GM21786 (cell line): ENCODE measurements around the gene CDSN.

Experiments used
- ATAC-seq: cut with Tn5 transposase; IDR thresholded peaks from one replicate; pipeline ENCODE4 v1.9.1; 2021; ENCODE audit not compliant: unreplicated experiment

Gene CDSN

GRCh38 chr6:31144970-31145340 lies 24.7 kb upstream of the CDSN start:
- ATAC-seq, result no peak

GRCh38 chr6:31144296-31144969 lies 24.2 kb upstream of the CDSN start:
- ATAC-seq, result no peak

DNA sequence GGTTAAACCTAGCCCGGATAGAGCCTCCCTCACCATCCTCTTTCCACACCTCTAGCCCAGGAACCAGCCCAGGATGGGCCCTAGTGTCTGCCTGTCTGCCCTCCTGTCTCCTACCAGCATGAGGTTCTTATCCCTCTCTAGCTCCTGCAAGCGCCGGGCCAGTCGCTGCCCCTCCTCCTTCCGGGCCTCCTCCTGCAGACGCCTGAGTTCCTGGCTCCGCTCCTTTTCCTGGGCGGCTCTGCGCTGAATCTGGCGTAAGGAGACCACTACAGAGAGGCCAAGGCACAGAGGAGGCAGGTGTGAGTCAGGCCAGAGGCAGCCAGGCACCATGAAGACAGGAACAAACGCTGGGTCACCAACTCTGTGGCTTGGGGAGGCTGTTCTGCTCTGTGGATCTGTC lies 22.9 kb upstream of the CDSN start:
- no peak for ATAC-seq

DNA sequence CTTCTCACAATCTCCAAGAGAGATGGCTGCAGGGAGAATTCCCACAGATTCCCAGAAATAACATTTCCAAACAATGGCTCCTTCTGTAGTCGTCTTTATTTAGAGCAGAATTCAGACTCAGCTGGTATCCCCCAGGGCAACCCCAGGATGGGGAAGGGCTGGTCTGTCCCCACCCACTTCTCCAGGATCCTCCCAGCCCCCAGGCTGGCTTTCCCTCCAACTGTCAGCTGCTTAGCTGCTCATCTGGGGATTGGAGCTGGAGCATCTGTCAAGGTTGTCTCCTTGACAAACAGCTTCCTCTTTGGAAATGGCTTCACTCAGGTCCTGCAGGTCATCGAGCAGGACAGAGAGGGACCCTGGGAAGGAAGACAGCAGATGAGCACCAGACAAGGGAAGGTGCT lies 22.1 kb upstream of the CDSN start:
- no peak for ATAC-seq

GRCh38 chr6:31140643-31141042 lies 20.4 kb upstream of the CDSN start:
- no peak for ATAC-seq

GRCh38 chr6:31139599-31139998 lies 19.4 kb upstream of the CDSN start:
- ATAC-seq, result no peak

DNA sequence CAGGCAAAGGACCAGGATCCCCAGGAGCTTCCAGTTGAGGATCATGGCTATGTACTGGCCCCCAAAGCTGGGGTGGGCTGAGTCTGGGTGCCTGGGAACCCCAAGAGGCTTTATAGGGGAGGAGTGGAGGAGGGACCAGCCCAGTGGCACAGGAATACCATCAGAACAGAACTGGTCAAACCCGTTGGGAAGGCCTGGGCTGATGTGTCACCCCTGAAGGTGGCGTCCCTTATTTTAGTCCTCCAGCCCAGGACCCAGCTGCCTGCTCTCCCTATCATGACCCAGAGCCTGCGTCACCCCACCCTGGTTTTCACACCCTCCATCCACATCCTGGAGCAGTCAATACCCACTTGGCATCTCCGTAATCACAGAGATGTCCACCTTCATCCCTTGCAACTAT lies 18.7 kb upstream of the CDSN start, which contains the start of gene PSORS1C2:
TSS of gene PSORS1C2 (minus strand) at position 85 of the 400 bp plus-strand sequence. CDS start at position 45, 40 bp downstream.
- no peak for ATAC-seq

DNA sequence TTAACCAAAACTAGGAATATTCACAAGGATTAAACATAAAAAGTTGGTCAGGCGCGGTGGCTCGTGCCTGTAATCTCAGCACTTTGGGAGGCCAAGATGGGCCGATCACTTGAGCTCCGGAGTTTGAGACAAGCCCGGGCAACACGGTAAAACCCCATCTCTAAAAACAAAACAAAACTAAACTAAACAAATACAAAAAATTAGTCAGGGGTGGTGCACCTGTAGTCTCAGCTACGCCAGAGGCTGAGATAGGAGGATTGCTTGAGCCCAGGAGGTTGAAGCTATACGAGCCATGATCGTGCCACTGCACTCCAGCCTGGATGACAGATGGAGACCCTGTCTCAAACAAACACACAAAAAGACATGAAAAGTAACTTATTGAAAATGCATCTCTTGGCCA lies 15.5 kb upstream of the CDSN start:
- no peak for ATAC-seq

GRCh38 chr6:31132806-31133205 lies 12.6 kb upstream of the CDSN start:
- no peak for ATAC-seq

- no peak for ATAC-seq
Observed at GRCh38 chr6:31131595-31131994, 11.3 kb upstream of the CDSN start.

GRCh38 chr6:31130751-31131150 lies 10.5 kb upstream of the CDSN start:
- no peak for ATAC-seq

DNA sequence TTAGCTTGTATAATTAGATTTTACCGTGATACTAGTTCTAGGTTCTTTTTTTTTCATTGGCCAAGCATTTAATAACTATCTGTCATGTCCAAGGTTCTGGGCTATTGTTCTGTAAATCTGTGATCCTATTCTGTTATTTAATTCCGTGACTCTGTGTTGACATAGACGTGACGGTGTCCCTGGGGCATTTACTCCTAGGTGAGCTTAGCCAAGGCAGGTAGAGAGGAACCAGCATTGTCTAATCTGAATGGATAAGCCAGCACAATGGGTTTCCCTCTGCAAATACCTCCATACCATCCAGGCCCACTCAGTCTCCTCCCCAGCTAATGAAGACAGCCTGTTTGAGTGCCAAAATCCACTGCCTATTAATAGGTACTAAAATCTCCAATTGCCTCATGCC lies 8.9 kb upstream of the CDSN start:
- no peak for ATAC-seq

DNA sequence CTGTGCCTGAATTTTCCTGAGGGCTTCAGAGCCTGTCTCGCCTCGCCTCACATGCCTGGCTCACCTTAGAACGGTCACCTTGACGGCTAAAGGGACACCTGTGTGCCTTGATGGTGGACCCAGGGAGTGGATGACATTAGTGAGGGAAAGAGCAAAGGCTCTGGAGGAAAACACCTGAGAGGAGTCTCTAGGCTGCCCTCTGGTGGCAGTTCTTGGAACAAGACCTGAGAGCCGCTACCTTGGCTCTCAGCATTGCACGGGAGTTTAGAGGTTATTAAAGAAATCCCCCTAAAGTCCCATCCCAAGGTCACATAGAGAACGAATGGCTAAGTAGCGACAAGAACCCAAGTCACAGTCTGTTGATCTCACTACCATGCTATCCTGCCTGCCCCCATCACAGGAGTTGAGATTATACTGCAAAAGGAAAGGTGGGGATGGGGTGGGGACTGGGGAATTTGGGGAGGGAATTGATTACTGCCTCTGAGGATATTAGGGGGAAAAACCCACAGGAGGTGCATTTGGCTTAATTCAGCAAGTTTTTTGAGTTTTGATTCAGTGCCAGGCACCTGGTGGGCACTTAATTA lies 7.9 kb upstream of the CDSN start:
- ATAC-seq, result no peak

DNA sequence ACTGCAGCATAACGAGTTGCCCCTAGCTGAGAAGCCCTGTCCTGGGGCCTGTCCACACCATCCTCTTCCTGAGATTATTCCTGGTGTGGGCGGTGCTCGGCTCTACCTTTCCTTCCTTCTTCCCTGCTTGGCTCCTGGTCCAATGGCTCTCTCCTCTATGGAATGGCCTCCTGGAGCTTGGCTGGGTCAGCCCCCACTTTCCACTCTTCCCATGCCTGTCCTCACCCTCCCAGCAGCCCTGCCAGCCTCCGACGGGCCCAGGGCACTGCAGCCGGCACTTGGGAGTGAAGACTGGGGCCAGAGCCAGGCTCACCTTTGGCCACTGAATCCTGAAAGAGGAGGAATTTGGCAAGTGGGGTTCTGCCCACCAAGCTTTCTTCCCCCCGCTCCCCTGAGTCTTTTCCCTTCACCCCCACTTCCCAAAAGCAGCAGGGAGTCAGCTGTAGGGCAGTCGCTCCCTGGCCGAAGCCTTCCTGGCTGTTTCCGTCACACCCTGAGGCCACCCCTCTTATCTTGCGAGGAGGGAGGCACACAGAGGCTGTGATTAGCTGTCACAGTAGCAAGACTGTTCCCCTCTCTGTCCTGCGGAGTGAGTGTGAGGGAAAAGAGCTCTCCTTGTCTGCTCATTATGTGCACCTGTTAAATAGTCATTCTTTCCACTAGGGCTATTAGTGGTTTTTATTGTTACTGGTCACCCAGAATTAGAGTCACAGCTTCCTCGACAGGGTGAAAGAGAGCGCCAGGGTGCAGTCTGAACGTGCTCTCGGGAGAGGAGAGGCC lies 6.3 kb upstream of the CDSN start:
- no peak for ATAC-seq

DNA sequence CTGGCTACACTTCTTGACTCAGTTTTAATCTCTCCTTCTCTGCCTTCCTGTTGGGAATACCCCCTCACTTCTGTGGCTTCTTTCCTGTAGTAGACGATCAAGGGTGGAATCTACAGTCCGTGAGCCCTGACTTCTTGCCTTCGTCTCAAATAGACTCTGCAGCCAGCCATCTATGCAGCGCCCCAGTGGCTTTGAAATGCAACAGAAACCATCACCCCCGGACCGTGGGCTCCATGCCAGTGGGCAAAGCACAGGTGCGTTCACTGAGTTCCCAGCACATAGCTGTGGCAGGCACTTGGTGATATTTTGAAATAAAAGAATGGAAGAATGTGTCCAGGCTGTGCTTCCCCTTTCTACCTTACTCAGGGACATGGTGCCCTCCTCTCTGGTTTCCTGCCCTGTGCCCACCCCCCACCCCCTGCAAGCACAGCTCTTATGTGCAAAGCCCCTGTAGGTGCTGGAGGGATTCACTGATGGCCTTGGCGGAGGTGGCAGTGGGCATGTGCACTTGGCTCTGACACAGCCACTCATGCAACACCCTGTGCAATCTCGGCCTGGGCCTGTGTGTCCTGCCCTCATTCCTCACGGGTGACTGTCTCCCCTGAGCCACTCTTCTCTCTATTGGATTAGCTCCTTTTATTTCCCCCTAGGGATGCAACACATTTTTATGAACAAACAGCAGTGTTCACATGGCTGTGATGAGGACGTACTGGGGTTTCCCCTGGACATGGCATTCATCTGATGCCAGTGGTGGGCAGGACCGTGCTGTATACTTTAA lies 5.5 kb upstream of the CDSN start:
- no peak for ATAC-seq

- ATAC-seq, result no peak
Observed at GRCh38 chr6:31125162-31125561, 4.9 kb upstream of the CDSN start.

DNA sequence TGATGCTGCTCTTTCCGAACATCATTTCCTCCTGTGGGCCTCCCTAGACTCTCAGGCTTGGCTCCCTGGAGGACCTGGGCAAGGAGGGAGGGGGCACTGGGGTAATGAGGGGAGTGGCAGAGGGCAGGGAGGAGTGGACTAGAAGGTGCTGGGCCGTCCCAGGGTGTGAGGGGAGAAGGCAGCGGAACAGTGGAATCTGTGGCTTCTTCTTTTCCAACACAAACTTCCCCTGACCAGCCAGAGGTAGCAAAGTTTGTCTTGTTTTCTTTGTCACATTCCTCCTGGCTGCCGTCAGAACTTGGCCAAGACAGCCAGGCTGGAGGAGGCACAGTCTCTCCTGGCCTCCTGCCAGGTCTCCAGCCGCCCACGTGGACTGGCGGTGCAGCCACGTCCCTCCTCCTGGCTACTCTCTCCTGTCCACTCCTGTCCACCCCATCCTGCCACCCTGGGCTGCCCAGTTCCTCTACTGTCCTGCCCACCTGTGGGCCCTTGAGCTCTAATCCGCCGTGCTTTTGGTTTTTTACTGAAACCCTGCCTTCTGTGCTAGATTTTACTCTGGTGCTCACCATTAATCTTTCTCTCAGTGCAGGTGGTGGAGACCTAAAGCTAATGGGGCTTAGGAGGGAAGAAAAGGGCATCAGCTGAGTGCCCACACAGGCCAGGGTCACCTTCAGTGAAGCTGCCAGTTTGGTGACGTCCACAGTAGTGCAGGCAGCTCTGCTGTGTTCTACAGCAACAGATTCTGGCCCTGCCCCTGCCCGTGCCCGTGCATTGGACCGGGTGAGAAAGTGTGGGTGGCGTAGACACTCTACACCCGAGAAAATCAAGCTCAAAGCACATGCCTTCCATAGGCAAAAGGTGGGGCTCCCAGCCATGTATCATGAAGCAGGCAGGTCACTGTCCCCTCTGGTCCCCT lies 2.8 kb upstream of the CDSN start:
- no peak for ATAC-seq

- no peak for ATAC-seq
Observed at GRCh38 chr6:31121131-31121790, 1.0 kb upstream of the CDSN start.

DNA sequence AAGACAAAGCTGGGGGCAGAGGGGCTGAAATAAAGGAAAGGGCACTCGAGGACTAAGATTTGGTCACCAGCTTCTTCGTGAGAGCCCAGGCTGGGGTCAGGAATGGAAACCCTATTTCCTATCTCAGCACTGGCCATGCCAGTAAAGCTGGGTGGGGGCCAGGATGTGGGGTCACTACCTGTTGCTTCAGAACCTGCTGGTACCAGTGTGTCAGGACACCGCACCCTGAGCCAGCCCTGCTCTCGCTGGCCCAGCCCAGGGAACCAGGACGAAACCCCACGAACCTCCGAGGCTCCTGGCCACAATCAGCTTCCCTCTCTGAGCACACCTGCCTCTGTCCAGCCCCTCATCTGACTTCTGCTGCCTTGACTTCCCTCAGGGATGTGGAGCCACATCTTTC lies 2.1 kb downstream of the CDSN start:
- ATAC-seq, result no peak
